Activated naive CD4-positive, alpha-beta T cell treated with Interleukin-2 at 50 U/mL for 16 hours (primary cell): ENCODE data around the gene HOXA7.

Experiments
- DNase-seq: peaks from one replicate; pipeline ENCODE4 v3.0.0-alpha.2; 2020

HOXA7 gene

DNA sequence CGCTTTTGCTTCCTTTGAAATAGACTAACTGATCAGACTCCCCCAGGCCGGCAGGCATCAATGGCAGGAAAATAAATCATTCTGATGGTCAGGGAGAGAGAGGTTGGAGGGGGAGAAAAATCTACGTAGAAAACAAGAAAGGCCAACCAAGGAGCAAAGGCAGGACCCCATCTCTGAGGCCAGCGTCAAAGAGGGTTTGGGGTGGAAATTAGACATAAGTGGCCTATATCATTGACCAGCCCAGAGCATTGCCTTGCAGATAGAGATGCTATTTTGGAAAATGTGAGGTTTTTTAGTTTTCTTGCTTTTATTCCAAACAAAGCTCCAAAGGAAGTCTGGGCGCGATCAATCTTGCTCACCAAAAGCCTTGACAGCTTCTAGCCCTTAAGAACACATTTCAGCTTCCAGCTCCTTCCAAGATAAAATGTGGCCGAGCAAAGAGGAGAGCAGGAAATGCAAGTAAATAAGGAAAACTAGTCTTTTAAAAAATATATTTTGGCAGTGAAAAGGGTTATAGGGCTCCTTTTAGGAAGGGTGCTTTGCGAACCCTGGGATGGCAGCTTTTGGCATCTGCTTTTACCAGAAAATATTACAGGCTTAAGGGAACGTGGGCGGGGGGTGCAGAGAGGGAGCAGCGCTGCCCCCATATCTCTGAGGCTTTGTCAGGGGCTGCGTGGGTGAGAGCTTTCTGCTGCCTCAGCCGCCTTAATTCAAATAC, 52.0 kb downstream of the HOXA7 start:
- DNase-seq: no peak
